Heart left ventricle (tissue), 13 donors: ENCODE results near the gene KLHL10.

Experiments used
- CTCF ChIP-seq, 12 donors: fragments of 200-600 bp; sonication (generic) in 4 of 12; IDR thresholded peaks; one replicate each; pipeline versions ENCODE4 v1.5.0 to v1.8.0; 2018 to 2022; ENCODE audit warnings: antibody characterized with exemption in 12 of 12, mild to moderate bottlenecking in 5 of 12
- POLR2A ChIP-seq, 2 donors: fragments of 450-650 bp; IDR thresholded peaks; one replicate each; pipeline ENCODE4 v1.6.1; 2017; ENCODE audit warnings: antibody characterized with exemption in 2 of 2, mild to moderate bottlenecking in 2 of 2, moderate library complexity in 2 of 2
- donor health status: ischemic (EF 13 %, LVEDD 7.1; RV severe dilation, severe dysfunction).
- donor health status: DM: no; HTN: yes; CAD: no.
- donor health status: DM: no; HTN: no; CAD: no.
- donor health status: ischemic (EF 25% LVEDD 6.9; RV normal size, moderate dysfunction).
- donor health status: ischemic (EF 25% LVEDD 5.7; RV mildly dilated, moderate dysfunction).
- donor health status: ischemic (EF 35%, LVEDD 5.7; RV mildly dilated, moderate dysfunction).
- donor health status: nonischemic (EF 11% LVEDD 7.7; RV severe dilation, severe dysfunction).
- donor health status: DM: yes; HTN: yes; CAD: no.
- donor health status: PGD.
- donor health status: ischemic (EF 29% LVEDD 5.4; RV normal size, mild dysfunction).
- donor health status: nonischemic (EF 23%, LVEDD 6.1; RV moderate dilation, normal function).

- TF ChIP-seq CTCF (IDR thresholded peaks at IDR 0.05), result no peak
- no peak for TF ChIP-seq POLR2A (IDR thresholded peaks at IDR 0.05)
Observed at GRCh38 chr17:41892021-41892376, 54.4 kb downstream of the KLHL10 start.
